ENCODE measurements around the gene PXDN.
"Not testable (repeated sequence)": the region's sequence is repeated elsewhere in the genome, so short reads cannot be mapped to it uniquely, and the experiment has no call there.

The PXDN gene

DNA sequence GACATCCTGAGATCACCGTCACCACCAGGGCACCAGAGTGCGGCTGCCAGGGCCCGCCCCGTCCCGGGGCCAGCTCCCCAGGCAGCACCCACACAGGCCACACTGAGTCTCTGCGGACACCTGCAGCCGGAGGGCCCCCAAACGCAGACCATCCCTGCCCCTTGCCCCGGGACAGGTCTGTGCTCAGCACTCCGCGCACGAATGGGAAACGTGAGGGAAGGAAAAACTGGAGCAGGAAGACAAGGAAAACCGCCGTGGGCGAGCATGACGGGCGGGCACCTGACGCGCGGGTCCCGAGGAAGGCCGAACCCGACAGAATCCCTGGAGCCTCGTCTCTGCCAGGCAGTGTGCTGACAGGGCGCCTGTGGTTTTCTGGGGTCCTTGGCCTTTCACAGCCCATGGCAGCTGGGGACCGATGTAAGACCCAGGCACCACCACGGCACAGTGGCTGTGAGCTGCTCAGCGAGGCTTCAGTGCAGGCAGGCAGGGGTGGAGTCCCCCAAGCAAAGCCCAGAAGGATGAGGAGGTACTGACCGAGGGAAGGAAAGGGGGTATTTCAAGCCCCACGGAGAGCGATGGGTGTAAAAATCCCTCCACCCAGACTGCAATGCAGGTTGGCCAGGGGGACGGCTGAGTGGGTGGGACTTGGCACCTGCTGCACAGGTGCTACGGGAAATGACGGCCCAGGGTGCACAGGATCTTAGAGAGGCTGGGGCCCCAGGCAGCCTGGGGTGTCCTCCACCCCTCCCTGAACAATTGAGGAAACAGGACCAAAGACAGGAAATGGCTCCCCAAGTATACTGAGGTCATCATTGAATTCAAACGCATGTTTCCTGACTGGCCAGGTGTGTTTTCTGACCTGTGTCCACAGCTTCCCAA lies 59.0 kb downstream of the PXDN start:
- DNase-seq (ENCODE audit: low read depth, low spot score): no peak

DNA sequence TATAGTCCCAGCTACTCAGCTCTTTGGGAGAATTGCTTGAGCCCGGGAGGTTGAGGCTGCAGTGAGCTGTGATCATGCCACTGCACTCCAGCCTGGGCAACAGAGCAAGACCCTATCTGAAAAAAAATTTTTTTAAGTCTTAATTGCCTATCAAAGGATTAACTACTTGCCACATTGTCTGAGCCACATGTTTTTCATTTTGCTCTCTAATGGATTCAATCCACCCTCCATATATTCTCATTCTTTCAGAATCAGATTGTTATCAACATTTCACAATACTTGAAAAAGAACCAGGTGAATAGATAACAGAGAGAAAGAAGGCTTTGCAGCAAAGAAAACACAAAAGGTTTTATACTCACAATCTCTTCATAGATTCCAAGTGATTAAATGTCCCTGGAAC lies 61.0 kb downstream of the PXDN start:
- DNase-seq (ENCODE audit: low read depth, low spot score): no peak

DNA sequence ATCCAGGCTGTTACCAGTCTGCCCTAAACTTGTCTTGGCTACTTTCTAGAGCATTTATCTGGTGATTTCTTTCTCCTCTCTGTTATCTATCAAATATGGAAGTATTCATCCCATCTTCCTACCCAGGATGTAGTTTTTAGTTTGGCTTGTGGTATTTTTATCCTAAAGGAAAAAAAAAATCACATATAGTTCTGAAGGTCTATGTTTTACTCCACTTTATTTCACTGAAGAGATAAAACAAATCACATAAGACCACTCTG lies 62.2 kb downstream of the PXDN start:
- DNase-seq (ENCODE audit: low read depth, low spot score): no peak

DNA sequence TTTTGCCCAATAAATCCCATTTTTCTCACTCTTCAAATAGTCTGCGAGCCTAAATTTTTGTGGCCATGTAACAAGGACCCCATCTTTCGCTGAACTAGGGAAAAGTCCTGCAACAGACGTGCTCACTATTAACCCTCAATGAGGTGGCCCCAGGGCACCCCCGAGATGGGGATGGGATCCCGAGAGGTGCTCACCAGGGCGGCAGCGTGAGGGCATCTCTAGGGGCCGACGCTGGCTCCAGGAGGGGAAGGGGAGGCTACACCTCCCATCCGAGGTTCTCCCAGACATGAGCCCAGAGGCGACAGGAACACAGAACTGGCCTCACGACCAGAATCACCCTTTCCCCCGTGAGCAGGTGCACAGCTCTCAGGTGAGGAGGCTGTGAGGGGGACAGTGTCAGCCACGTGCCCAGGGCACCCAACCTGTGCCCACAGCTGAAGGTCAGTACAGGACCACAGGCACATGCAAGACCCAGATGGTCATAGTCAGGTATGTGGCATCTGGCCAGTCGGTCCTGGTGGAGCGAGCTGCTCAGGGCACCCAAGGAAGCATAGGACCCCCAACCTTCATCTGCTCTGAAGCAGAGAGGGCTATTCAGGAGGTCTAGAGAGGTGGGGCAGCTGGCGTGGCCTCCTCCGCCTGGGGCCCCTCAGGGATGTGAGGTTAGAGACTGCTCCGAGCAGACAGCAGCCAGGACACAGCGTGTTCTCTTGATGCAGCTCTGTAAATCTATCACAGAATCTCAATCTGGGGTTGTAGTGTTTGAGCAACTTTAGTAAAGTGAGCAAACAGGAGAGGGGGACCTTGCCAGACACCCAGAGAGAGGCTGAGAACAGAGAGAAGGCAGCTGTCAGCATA lies 62.8 kb downstream of the PXDN start:
- DNase-seq (ENCODE audit: low read depth, low spot score): no peak

DNA sequence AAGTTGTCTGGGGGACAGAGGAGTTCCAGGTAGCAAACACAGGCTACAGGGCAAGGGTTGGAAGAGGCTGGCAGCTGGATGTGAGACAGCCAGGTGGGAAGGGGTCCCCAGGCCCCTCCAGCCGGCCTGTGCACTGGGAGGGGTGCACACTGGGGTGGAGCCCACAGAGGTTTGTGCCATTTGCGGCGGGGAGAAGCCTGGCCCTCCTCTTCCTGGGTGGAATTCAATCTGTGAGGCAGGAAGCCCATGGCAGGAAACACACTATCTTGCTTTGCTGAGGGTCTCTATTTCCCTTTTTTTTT lies 63.3 kb downstream of the PXDN start:
- DNase-seq (ENCODE audit: low read depth, low spot score): no peak

DNA sequence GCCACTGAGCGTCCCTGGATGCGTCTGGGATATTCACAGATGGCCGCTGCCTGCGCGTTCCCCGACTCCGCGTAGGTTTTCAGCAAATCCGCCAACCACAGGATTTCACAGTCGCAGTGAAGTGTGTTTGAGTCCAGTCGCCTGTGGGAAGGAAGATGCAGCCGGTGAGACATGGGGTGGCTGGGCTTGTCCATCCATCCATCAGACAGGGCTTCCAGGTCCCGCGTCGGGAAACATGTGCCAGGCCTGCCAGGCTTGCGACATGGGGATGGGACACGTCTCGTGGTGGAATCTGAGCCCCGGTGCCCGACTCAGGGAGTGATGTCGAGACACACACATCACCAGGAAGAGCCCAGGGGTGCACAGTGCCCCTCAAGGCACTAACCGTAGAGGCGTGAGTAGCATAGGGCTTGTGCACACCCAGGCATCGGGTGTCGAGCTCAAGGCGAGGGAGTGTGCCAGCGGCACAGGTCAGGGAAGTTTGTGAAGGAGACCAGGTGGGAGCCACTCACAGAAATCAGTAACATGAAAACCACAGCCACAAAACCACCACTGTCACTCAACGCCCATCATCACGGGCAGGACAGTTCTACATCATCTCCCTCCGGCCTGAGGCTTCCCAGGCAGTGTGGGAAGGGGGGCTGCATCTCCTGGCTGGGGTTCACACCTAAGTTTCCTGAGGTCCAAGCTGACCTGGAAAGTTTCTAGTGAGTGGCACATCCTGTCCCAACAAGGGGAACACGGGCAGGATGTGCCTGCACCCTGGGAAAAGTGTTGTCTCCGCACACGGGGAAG lies 63.9 kb downstream of the PXDN start:
- no peak for DNase-seq (ENCODE audit: low read depth, low spot score)

DNA sequence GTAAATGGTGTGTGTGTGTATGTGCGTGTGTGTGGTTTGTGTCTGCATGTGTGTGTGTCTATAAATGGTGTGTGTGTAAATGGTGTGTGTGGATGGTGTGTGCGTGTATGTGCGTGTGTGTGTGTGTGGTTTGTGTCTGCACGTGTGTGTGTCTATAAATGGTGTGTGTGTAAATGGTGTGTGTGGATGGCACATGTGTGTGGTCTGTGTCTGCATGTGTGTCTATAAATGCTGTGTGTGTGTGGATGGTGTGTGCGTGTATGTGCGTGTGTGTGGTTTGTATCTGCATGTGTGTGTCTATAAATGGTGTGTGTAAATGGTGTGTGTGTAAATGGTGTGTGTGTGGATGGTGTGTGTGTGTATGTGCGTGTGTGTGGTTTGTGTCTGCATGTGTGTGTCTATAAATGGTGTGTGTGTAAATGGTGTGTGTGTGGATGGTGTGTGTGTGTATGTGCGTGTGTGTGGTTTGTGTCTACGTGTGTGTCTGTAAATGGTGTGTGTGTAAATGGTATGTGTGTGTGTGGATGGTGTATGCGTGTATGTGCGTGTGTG lies 64.8 kb downstream of the PXDN start:
- not testable (repeated sequence) for DNase-seq (ENCODE audit: low read depth, low spot score)

DNA sequence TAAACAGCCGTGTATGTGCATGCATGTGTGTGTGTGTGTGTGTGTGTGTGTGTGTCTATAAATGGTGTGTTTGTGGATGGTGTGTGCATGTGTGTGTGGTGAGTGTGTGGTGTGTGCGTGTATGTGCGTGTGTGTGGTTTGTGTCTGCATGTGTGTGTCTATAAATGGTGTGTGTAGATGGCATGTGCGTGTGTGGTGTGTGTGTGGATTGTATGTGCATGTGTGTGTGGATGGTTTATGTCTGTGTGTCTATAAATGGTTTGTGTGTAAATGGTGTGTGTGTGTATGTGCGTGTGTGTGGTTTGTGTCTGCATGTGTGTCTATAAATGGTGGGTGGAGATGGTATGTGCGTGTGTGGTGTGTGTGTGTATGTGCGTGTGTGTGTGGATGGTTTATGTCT lies 65.2 kb downstream of the PXDN start:
- not testable (repeated sequence) for DNase-seq (ENCODE audit: low read depth, low spot score)

DNA sequence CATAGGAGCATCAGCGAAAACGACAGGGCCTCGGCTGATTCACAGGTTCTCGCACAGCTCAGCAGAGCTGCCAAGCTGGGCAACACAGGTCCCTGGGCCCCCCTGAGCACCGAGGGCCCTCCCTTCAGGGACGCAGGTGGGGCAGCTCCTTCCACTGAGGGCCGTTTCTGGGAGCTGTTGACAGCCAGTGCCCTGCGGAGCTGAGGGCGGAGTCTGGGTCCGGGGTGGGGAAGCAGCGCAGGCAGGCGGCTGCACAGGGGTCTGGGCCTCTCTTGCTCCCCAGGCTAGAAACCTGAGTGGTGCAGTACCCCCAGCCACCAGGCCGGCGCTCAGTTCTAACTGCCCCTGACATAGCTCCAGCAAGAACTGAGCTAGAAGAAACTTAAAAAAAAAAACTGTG lies 65.7 kb downstream of the PXDN start:
- DNase-seq (ENCODE audit: low read depth, low spot score): no peak

DNA sequence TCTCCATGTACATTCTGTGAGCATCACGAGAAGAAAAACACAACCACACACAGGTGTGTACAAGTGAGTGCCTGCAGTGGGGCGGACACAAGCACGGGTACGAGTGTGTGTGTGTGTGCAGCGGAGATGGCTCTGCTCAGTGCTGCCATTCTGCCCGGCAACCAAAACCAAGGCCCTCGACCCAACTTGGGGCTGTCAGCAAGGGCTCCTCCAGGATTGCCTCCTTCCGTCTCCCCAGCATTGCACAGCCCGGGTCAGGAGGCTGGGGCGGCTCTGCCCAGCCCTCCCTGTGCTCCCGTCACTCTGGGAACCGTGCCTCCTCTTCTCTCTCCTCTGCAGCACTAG lies 66.5 kb downstream of the PXDN start:
- no peak for DNase-seq (ENCODE audit: low read depth, low spot score)

DNA sequence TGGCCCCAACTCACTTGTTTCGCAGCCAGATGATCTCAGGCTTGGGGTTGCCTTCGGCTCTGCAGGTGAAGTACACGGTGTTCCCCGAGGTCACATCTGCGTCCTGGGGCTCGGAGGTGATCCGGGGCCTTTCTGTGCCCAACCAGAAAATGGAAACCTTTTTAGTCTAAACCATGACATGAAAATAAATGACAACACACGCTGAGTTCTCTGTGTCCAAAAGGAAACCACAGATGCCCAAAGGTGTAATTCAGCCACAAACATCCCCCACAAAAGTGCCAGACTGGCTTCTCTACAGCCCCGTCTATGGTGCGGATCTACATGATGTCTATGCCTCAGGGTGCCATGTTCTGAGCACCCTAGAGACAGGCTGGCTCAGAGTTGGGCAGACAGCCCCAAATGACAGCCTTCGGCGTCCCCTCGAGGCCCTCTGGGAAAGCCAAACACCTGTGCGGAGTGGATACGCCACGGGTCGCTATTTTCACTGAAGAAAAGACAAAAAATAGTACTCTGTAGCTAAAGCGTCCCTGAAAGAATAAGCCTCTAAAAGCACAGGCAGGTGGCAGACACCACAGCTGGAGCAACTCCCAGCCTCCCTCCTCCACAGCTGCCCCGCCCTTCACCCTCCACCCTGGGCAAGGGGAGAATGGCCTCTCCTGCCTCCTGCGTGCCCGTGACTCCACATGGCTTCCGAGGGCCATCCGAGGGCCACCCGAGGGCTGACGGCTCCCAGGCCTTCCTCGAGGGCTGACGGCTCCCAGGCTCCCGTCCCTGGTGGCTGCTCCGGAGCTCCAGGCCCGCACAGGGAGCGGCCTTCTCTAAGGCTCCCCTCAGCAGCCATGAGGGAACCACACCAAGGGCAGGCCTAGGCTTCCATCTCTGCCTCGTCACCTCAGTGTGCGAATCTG lies 67.1 kb downstream of the PXDN start:
- DNase-seq (ENCODE audit: low read depth, low spot score): no peak

DNA sequence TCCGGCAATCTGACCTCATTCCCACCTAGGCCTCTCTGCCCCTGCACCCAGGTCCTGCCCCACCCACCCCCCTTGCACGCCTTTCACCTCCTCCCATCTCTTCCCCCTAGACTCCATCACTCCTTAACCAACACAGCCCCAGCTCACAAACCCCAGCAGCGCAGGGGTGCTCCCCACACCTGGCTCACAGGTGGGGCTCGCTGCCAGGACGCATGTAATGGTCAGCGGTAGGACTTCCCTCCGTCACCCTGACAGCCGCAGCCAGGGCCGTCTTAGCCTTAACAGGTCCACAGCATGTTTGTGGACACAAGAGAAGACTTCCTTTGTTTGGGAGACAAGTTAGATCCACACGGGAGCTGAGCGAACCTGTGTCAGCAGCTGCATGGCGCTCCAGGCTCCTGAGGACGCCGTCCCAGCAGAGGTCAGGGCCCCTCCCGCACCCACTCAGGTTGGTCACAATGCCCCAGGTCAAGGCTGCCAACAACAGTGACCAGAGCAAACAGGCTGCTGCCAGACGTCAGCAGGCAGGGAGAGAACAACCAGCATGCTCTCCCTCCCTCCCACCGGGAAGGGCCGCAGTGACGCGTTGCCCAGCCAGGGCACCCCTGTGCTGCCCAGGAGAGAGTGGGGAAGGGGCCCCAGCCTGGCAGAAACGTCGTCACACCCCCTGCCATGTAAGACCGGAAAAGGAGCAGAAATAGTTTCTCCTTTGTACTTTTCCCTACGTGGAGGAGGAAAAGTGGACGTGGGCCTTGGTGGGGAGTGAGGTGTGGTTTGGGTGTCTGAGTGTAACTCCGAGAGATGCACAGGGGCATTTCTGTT lies 68.0 kb downstream of the PXDN start:
- no peak for DNase-seq (ENCODE audit: low read depth, low spot score)

DNA sequence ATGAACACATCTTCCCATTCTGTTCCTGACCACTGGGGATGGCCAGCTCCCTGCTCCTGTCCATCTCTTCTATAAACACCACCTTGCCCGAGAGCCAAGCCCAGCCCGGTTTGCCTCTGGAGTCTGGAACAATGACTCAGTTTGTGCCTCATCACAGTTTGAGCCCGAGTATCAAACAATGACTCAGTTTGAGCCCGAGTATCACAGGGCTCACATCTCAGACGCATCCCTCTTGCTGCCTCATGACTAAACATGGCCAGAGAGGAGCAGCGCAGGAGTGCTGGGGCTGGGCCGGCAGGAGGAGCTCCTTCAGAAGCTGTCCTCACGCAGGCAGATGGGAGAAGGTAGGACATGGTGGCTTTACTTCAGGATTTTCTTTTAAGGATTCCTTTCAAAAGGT lies 68.7 kb downstream of the PXDN start:
- DNase-seq (ENCODE audit: low read depth, low spot score): no peak

DNA sequence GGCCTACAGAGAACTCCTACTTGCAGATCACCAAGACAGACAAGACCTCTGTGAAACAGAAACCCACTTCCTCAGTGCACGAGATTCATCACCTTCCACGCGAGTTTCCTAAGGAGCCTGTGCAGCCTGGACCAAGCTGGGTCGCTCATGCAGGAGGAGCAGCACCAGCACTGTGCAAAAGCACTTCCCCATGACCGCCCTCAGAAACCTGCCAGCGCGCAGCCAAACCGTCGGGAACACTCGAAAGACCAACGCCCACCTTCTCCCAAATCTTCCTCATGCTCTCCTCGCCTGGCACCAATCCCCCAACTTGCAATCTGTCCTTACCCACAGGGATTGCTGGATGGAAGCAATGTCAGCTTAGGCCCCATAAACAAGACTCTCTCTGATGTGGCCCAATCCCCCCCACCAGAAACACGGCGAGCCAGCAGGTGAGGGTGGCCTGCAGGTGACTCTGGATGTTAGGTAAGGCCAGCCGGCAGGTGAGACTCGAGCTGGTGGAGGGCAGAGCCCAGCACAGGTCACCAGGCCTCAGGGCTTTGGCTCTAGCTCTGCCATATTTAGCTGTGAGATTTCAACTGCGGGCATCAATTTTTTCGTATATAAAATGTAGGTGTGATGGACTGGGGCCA lies 69.4 kb downstream of the PXDN start:
- DNase-seq (ENCODE audit: low read depth, low spot score): no peak

DNA sequence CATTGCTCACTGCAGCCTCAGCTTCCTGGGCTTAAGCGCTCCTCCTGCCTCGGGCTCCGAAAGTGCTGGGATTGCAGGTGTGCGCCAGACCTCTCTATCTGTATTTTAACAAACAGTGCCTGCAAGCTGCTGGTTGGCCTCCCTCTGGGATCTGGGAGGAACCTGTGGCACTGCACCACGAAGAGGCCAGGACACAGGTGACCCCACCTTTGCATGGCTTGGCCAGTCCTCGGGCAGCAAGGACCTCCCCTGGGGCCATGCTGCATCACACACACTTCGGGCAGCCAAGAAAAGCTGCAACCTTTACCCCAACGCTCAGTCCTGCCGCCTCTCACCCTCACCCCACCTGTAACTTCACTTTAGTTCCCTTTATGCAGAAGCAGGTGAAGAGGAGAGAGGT lies 70.0 kb downstream of the PXDN start:
- DNase-seq (ENCODE audit: low read depth, low spot score): no peak

DNA sequence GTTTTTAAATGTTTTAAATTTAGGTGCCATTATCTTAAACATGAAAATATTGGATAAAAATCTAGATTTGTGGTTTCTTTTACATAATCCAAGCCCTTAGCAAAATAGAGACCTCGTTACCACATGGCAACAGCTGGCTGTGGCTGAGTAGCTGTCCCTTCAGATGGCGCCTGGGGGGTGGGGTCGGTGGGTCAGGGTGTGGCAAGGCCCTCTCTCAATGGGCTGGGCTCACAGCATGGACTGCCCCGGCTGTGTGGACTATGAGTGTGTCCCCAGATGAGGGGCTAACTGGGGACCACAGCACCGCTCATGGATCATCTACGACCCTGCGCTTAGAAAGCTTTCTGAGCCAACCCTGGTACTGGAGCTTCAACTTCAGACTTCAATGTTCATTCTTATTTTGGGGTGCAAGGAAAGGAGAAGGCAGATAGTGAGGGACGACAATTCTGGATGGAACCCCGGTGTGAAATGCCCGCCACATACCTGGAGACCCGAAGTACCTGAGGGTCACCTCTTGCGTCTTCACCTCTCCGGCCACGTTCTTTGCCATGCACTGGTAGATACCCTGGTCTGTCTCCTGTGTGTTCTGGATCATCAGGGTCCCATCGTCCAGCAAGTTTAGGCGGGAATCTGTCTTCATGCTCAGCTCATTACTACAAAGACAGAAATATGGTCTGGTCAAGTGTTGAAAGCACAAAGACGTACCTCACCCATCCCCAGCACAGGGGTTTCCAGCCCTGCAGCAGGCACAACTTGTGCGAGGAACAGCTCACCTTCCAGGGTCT lies 71.0 kb downstream of the PXDN start:
- no peak for DNase-seq (ENCODE audit: low read depth, low spot score)

DNA sequence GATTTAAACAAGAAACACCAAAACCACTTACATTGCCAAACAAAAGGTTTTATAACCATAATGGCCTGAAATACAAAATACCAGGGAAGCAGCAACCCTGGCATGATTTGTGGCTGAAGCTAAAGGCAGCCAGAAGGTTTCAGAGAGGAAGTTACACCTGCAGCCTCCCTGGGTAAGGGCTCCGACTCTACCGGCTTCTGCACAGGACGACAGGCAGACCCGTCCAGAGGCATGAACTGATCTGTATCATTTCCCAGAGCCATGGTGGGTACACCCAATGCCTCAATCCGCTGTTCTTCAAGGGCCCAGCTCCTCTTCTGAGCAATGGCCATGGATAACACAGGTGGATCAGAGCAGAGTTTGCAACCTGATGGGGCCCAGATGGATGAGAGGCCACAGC lies 71.6 kb downstream of the PXDN start:
- no peak for DNase-seq (ENCODE audit: low read depth, low spot score)

DNA sequence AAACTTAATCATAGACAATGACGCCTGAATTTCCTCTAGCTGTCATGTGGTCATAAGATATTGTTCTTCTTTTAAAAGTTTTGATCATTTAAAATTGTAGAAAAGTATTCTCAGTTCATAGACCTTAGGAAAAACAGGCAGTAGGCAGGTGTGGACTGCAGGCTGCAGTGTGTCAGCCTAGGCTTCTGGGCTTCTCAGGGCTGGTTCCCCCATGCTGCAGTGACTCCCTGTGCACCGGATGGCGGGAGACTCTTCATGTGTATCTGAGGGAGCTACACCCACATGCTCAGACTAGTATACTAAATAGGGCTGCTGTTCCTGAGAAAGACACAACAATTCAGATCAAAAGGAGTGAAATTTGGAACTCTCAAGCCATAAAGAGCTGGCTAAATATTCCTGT lies 72.4 kb downstream of the PXDN start:
- no peak for DNase-seq (ENCODE audit: low read depth, low spot score)

DNA sequence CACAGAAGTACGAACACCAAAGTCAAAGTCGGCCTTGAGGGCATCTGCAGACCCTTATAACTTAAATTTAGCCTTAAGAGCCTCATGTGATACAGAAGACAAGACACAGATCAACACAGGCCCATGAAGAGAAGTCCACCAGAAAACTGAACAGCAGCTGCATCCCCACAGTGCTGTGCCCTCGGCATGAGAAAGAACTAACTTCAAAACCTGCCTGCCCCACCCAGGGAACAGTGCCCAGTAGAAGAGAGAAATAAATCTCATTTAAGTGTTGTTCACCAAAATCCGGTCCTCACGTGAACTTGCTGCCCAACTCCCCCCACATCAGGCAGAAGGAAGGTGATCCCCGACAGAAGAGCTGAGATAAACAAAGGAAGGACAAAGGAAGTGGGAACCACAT lies 73.7 kb downstream of the PXDN start:
- no peak for DNase-seq (ENCODE audit: low read depth, low spot score)

All from activated CD4-positive, CD25-positive, alpha-beta regulatory T cell treated with anti-CD3 and anti-CD28 coated beads, Interleukin-2, amount 50 U/mL, for 16 hours (primary cell).